ENCODE data around the gene LANCL2. TPM values are rescaled to one million over a fixed set of nuclear protein-coding genes. Genes with fewer than 3 reads are reported as not detected.
A peak's percentile ranks its signal among the peaks of the same experiment; 100 is the strongest.
"Not testable (repeated sequence)": the region's sequence is repeated elsewhere in the genome, so short reads cannot be mapped to it uniquely, and the experiment has no call there.

The LANCL2 gene
- polyA plus RNA-seq, 3 donors, result 27.3 to 30.5 (median 28.7) TPM

- no peak for DNase-seq
Measured at GRCh38 chr7:55350281-55350680, 14.9 kb upstream of the LANCL2 start.

DNA sequence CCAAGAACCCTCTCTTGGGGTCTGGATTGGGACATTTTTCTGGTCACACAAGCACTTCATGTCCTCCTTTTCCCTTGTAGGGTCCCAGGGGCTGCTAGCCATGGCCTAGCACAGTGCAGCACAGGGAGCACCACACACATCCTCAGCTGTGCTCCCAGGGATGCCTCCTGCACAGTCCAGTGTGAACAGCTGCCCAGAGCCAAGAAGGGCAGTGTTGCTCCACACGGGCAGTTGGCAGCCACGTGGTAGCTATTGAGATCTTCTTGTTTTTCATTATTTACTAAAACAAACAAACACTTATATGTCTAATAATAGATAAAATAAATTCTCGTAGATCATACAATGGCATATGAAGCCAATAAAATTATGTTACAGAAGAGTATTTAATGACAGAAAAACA is 13.9 kb upstream of the LANCL2 start:
- no peak for DNase-seq

DNA sequence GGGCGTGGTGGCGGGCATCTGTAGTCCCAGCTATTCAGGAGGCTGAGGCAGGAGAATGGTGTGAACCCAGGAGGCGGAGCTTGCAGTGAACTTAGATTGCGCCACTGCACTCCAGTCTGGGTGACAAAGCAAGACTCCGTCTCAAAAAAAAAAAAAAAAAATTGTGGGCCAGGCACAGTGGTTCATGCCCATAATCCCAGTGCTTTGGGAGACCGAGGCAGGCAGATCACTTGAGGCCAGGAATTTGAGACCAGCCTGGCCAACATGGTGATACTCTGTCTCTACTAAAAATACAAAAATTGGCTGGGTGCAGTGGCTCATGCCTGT is 12.2 kb upstream of the LANCL2 start:
- not testable (repeated sequence) for DNase-seq

GRCh38 chr7:55360486-55360885 is 4.7 kb upstream of the LANCL2 start:
- no peak for DNase-seq

DNA sequence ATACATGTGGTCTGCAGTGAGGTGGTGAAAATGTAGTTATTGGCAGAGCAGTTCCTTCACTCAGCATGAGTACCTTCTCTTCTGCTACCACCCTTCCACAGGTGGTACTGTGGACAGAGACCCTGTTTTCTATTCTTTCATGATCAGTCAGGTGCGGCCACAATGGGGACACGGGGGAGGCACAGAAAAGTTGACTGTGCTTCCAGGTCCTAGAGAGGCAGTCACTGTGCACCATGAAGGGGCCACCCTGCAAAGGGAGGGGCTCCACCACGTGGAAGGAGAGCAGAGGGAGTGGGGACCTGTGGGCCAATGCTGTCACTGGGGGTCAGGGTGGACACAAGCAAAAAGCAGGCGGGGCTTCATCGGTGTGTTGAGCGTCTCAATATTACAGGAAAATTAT is 3.6 kb upstream of the LANCL2 start:
- no peak for DNase-seq

DNA sequence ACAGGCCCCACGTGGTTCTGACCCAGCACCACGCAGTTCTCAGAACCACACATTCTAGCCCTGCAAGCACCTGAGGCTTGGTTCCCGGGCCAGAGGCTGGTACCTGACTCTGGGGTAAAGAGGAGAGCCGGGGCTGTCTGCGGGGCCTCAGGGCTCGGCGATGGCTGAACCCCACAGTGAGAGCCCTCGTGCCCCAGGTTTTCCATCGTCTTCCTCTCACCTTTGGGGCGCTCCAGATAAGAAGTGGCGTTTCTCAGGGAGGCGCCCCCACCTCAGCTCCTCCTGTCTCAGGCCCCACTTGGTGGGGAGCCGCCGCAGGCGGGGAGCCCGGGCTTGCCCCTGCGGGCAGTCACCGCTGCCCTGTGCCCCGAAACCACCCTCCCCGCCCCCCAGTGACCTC is 2.2 kb upstream of the LANCL2 start:
- DNase-seq, result no peak

DNA sequence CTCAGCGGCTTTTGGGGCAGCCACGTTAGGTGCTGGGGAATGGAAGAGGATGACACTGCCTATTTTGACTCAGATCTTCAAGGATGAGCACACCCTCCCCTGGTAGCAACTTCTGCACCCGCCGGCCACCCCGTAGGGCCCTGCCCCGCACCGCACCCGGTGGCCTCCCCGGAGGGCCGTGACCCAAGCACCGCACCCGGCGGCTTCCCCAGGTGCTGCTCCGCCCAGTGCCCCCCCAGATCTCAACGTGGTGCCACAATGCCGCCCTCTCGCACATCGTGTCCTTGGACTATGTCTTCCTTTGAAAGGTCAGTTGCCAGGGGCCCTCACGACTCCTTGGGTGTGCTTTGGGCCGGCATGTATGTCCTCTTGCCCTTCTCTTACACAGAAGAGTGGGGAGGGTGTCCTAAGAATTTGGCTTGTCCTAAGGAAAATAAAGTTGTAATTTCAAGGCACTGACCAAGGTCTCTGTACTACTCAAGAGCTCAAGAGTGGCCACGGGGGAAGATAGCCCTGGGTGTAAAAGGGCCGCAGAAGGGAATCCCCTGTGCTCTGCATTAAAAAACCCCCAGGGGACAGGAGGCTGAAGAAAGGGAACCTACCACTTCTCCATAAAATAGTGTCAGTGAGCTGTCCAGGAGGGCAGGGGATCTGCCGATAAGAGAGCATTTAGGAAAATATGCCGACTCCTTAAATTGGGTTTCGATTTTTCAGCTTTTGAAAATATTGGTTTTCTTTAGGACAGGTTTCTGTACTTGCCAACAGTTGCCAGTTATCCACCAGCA is 1.6 kb upstream of the LANCL2 start:
- DNase-seq, result no peak

GRCh38 chr7:55365675-55366460 is 731 bp downstream of the LANCL2 start:
- peak; percentile 97 for DNase-seq

DNA sequence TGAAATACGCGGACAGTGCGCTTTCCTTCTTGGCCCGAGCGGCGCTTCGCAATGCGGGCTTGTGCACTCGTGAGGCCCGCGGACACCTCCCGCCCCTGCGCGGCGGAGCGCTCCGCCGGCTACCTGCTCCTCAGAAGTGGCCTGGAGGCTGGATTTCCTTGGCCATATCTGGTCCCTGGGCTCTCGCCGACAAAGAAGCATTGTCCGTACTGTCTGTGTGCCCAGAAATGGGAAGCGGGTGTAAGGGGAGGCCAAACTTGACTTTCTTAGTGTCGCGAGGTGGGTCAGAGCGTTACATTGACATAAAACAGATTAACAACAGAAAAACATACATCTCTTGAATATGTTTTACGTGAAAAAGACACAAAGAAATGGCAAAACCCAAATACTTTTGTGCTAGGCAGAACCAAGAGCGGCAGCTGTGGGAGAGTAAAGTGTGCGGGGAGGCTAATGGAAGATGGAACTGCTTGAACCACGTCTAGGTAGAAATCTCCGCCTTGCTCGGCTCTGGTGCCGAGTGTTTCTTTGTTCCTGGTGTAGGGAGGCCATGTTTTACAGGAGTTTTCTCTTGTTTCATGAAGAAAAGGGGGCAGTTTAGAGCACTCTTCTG is 1.4 kb downstream of the LANCL2 start:
- peak; percentile 48 for DNase-seq

GRCh38 chr7:55367283-55367840 is 2.2 kb downstream of the LANCL2 start:
- no peak for DNase-seq

- DNase-seq, result no peak
Measured at GRCh38 chr7:55369427-55370400, 4.6 kb downstream of the LANCL2 start.

DNA sequence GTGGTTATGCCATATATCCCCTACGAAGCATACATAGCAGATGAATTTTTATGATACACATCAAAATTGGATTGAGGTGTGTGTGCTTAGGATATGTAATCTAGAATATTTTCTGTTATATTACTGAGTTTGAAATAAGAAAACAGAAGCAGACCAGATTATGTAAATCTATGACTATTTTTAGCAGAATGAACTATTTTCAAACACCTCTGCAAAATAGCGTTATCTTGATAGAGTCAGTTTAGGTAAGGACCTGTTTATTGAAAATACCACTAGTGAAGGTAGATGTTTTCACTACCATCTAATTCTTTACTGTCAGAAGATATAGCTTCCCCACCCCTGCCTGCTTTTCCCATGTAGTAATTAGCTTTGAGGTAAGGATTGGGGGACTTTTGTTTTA is 9.1 kb downstream of the LANCL2 start:
- DNase-seq, result no peak

DNA sequence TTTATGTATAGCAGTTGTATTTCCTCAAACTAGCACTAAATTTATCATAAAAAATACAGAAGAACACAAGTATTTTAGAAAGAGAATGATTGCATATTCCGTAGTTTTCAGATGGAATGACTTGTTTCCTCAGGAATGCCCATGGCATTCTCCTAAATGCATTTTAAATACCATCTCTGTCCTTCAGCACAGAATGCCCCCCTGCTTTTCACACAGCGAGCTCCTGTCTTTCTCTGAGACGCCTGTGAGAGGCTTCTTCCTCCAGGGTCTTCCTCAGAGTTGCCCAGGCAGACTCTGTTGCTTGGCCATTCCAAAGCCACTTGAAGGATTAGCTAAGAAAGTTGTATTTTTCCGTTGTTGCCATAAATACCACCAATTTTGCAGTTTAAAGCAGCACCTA is 10.1 kb downstream of the LANCL2 start:
- DNase-seq, result no peak

- peak; percentile 60 for DNase-seq
Measured at GRCh38 chr7:55377162-55377817, 12.2 kb downstream of the LANCL2 start.

DNA sequence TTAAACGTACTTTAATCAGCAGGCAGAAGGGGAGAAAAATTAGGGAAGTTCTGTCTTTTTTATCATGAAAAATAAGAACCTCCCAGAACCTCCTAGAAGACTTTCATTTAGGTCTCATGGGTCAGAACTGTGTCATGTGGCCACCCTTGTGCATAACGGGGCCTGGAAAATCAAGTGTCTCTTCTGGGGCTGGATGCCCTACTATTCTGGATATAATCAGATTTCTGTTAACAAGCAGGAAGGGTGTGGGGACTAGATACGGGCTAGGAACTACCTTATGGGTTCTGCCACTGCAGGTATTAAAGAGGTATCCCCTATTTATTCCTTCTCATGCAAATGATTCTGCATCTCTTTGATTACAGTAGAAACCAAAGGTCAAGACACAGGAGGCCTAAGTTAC is 14.1 kb downstream of the LANCL2 start:
- no peak for DNase-seq

GRCh38 chr7:55381189-55381588 is 16.1 kb downstream of the LANCL2 start:
- no peak for DNase-seq

DNA sequence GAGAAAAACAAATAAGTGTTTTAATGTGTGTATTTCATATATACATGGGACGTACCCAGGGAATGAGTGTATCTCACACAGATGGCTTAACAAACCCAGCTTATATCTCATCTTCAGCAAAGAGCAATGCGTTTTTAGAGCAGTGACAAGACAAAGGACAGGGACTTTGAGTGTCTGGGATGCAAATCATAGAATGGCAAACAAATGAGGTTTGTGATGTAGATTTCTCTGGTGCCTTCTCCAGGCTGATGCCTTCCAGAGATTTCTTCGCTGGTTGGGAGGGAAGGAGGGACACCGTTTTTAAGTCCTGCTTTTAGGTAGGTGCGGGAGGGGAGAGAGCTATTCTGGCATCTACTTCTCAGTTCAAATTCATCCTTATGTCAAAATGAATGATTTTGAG is 16.6 kb downstream of the LANCL2 start:
- no peak for DNase-seq

GRCh38 chr7:55382251-55382650 is 17.1 kb downstream of the LANCL2 start:
- DNase-seq, result no peak

DNA sequence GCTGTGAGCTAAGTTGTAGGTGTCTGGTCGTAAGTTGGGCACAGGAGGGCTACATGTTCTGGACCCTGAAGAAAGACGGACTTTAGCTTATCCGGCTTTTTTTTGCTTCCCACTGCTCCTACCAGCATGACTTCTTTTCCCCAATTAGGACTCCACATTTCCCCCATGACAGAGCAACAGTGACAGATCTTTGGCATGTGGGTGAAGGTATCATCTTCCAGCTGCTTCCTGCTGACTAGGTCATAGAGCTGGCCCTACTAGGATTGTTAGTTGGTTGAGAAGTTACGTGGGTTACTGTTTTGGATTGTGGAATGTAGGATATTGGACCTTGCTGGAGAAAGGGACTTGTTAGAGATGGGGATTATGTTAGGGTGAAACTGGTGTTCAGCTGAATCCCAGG is 21.4 kb downstream of the LANCL2 start:
- no peak for DNase-seq

- no peak for DNase-seq
Measured at GRCh38 chr7:55387062-55387965, 22.2 kb downstream of the LANCL2 start.

All from renal pelvis (tissue), 4 donors.